SK-N-SH (cell line): ENCODE results near the gene LRRC15. TPM values are rescaled to one million over a fixed set of nuclear protein-coding genes. Genes with fewer than 3 reads are reported as not detected.

Experiments used
- CTCF ChIA-PET: fragments of 300-600, 350-600 bp; formaldehyde crosslinking; extraction: SDS; loops from one replicate; lab custom pipeline; 2021; lab: Yijun Ruan, JAX
- POLR2A ChIA-PET: fragments of 350-600 bp; sonication (Branson Sonifier 250); formaldehyde crosslinking; extraction: SDS; loops from one replicate; lab custom pipeline; 2020; ENCODE audit warnings: antibody characterized with exemption, inconsistent platforms; lab: Yijun Ruan, JAX
- DNase-seq: peaks from one replicate; pipeline ENCODE4 v3.0.0; 2012
- H2AFZ ChIP-seq: fragments of 200-600 bp; sonication (generic); 2 replicates; pipeline ENCODE4 v1.8.1; 2016; ENCODE audit warnings: antibody characterized with exemption, mild to moderate bottlenecking, low read depth
- H3F3A ChIP-seq: fragments of 200-600 bp; sonication (generic); replicated peaks from 2 replicates; pipeline ENCODE3; 2016; ENCODE audit warnings: antibody characterized with exemption, mild to moderate bottlenecking; ENCODE audit not compliant: insufficient read depth
- H3K27ac ChIP-seq, 2 experiments: fragments of 200-500 bp in 1 of 2; fragments of 200-600 bp in 1 of 2; sonication (Bioruptor generic) in 1 of 2; sonication (generic), shearing (Covaris generic) in 1 of 2; 2 replicates each; pipeline versions ENCODE4 v1.5.1 to v1.6.1; 2014 to 2016; ENCODE audit warnings: low read depth in 2 of 2, inconsistent platforms in 1 of 2, low read length in 1 of 2, mild to moderate bottlenecking in 1 of 2, mixed read lengths in 1 of 2
- H3K27me3 ChIP-seq: fragments of 200-600 bp; sonication (generic), shearing (Covaris generic); 2 replicates; pipeline ENCODE4 v1.6.1; 2016; ENCODE audit warnings: mixed run types; ENCODE audit not compliant: insufficient read depth
- H3K36me3 ChIP-seq, 2 experiments: fragments of 200-500 bp in 1 of 2; fragments of 200-600 bp in 1 of 2; sonication (Bioruptor generic) in 1 of 2; sonication (generic) in 1 of 2; replicated peaks in 1 of 2; 2 replicates each; pipeline versions ENCODE3 to v1.5.1; 2014 to 2016; ENCODE audit warnings: low read length in 1 of 2, mild to moderate bottlenecking in 1 of 2; ENCODE audit not compliant: insufficient read depth in 2 of 2, control insufficient read depth in 1 of 2
- H3K4me1 ChIP-seq, 2 experiments: fragments of 200-500 bp in 1 of 2; fragments of 200-600 bp in 1 of 2; sonication (Bioruptor generic) in 1 of 2; sonication (generic), shearing (Covaris generic) in 1 of 2; 2 replicates each; pipeline versions ENCODE4 v1.5.1 to v1.6.1; 2014 to 2016; ENCODE audit warnings: low read depth in 1 of 2, low read length in 1 of 2, mixed run types in 1 of 2; ENCODE audit not compliant: insufficient read depth in 2 of 2, control insufficient read depth in 1 of 2
- H3K4me2 ChIP-seq: fragments of 200-600 bp; sonication (generic), shearing (Covaris generic); 2 replicates; pipeline ENCODE4 v1.6.1; 2017; ENCODE audit warnings: mixed run types
- H3K4me3 ChIP-seq, 2 experiments: fragments of 200-500 bp in 1 of 2; fragments of 200-600 bp in 1 of 2; sonication (Bioruptor generic) in 1 of 2; sonication (generic), shearing (Covaris generic) in 1 of 2; 2 replicates each; pipeline versions ENCODE4 v1.5.1 to v1.8.1; 2014 to 2016; ENCODE audit warnings: low read depth in 2 of 2, inconsistent platforms in 1 of 2, low read length in 1 of 2, mild to moderate bottlenecking in 1 of 2, mixed read lengths in 1 of 2, moderate library complexity in 1 of 2
- H3K79me2 ChIP-seq: fragments of 200-600 bp; sonication (generic); 2 replicates; pipeline ENCODE4 v1.8.1; 2017; ENCODE audit warnings: mild to moderate bottlenecking; ENCODE audit not compliant: insufficient read depth
- H3K9ac ChIP-seq: fragments of 200-600 bp; sonication (generic); 2 replicates; pipeline ENCODE4 v1.6.1; 2017; ENCODE audit warnings: mixed run types
- H3K9me2 ChIP-seq: fragments of 200-600 bp; sonication (generic); 2 replicates; pipeline ENCODE4 v1.6.1; 2017; ENCODE audit warnings: mixed run types
- H3K9me3 ChIP-seq: fragments of 200-600 bp; sonication (generic); 2 replicates; pipeline ENCODE4 v1.6.1; 2017; ENCODE audit warnings: mixed run types, mild to moderate bottlenecking, moderate library complexity
- H4K20me1 ChIP-seq: fragments of 200-600 bp; sonication (generic); 2 replicates; pipeline ENCODE4 v1.6.1; 2017; ENCODE audit warnings: mild to moderate bottlenecking, mixed run types; ENCODE audit not compliant: insufficient read depth
- CHD2 ChIP-seq: fragments of 150-350 bp; IDR thresholded peaks from 2 replicates; pipeline ENCODE4 v1.6.1; 2018; ENCODE audit warnings: low read length; ENCODE audit not compliant: partially characterized antibody
- CTCF ChIP-seq: fragments of 200-600 bp; sonication (generic); IDR thresholded peaks from 2 replicates; pipeline ENCODE4 v1.6.1; 2017; ENCODE audit warnings: antibody characterized with exemption, mild to moderate bottlenecking, moderate library complexity
- EP300 ChIP-seq, 2 experiments: IDR thresholded peaks; 2 replicates each; pipeline versions ENCODE4 v1.4.0 to v1.6.1; 2012; ENCODE audit warnings: borderline replicate concordance in 1 of 2, low read depth in 1 of 2, low read length in 1 of 2
- EZH2phosphoT487 ChIP-seq: fragments of 200-600 bp; sonication (generic); IDR thresholded peaks from 2 replicates; pipeline ENCODE4 v1.6.1; 2017; ENCODE audit warnings: low read depth, mixed run types, mild to moderate bottlenecking, antibody characterized with exemption, moderate library complexity, borderline replicate concordance
- FOXJ3 ChIP-seq: sonication (generic); formaldehyde crosslinking; IDR thresholded peaks from 2 replicates; pipeline ENCODE4 v1.5.1; 2020; ENCODE audit warnings: mild to moderate bottlenecking, missing genetic modification reagents
- FOXM1 ChIP-seq: IDR thresholded peaks from 2 replicates; pipeline ENCODE4 v1.4.0; 2012; ENCODE audit warnings: low read depth, mild to moderate bottlenecking
- GABPA ChIP-seq: IDR thresholded peaks from 2 replicates; pipeline ENCODE4 v1.4.0; 2012; ENCODE audit warnings: low read depth, mild to moderate bottlenecking
- IRF3 ChIP-seq: fragments of 150-350 bp; IDR thresholded peaks from 2 replicates; pipeline ENCODE4 v1.6.1; 2016; ENCODE audit warnings: mild to moderate bottlenecking, low read depth, low read length
- JUND ChIP-seq: IDR thresholded peaks from 2 replicates; pipeline ENCODE4 v1.4.0; 2012
- MEF2A ChIP-seq: IDR thresholded peaks from 2 replicates; pipeline ENCODE4 v1.4.0; 2012; ENCODE audit warnings: low read depth, borderline replicate concordance
- MXI1 ChIP-seq: IDR thresholded peaks from 2 replicates; pipeline ENCODE4 v1.6.1; 2012; ENCODE audit warnings: mild to moderate bottlenecking, low read depth, low read length, improper control_type of control experiment
- NFIC ChIP-seq: IDR thresholded peaks from 2 replicates; pipeline ENCODE4 v1.4.0; 2012; ENCODE audit warnings: borderline replicate concordance
- NRF1 ChIP-seq: IDR thresholded peaks from 2 replicates; pipeline ENCODE4 v1.6.1; 2012; ENCODE audit warnings: low read depth, mild to moderate bottlenecking, low read length
- PBX3 ChIP-seq: IDR thresholded peaks from 2 replicates; pipeline ENCODE4; 2012
- POLR2AphosphoS5 ChIP-seq: IDR thresholded peaks from 2 replicates; pipeline ENCODE4 v1.6.1; 2012; ENCODE audit warnings: low read depth, low read length
- RCOR1 ChIP-seq: fragments of 150-350 bp; IDR thresholded peaks from 2 replicates; pipeline ENCODE4 v1.6.1; 2017; ENCODE audit warnings: antibody characterized with exemption, low read length
- RXRA ChIP-seq: IDR thresholded peaks from 2 replicates; pipeline ENCODE4 v1.4.0; 2012; ENCODE audit warnings: low read depth, mild to moderate bottlenecking, borderline replicate concordance
- SMC3 ChIP-seq: IDR thresholded peaks from 2 replicates; pipeline ENCODE4 v1.6.1; 2012; ENCODE audit warnings: low read depth, low read length, improper control_type of control experiment
- TCF12 ChIP-seq: IDR thresholded peaks from 2 replicates; pipeline ENCODE4 v1.4.0; 2012
- TEAD4 ChIP-seq: IDR thresholded peaks from 2 replicates; pipeline ENCODE4 v1.4.0; 2012; ENCODE audit warnings: mild to moderate bottlenecking, borderline replicate concordance; ENCODE audit not compliant: insufficient read depth
- USF2 ChIP-seq: fragments of 150-350 bp; IDR thresholded peaks from 2 replicates; pipeline ENCODE4 v1.6.1; 2017; ENCODE audit warnings: antibody characterized with exemption, low read length, low read depth, borderline replicate concordance
- YY1 ChIP-seq: IDR thresholded peaks from 2 replicates; pipeline ENCODE4 v1.4.0; 2012; ENCODE audit warnings: low read depth, mild to moderate bottlenecking
- whole genome bisulfite sequencing: methylation state at CpG from one replicate; pipeline ENCODE4 v1.1.6; 2017; ENCODE audit warnings: low lambda C conversion rate; 5-methylcytosine and 5-hydroxymethylcytosine counted together
- polyA plus RNA-seq, 3 experiments: library from polyadenylated mRNA; depleted of rRNA; stranded (reverse); fragments of >200 nt; gene quantifications; 2 replicates each; pipeline ENCODE4 v1.2.3, GENCODE V29; 2012

Gene LRRC15
- polyA plus RNA-seq, 1 of the 3 experiments (the other 2 are of a cell fraction) = 0.02 TPM

- ChIA-PET POLR2A (interaction anchor here (0.5 to 1.3 kb wide), 3 partner anchors 10 to 134 kb away, joined by 3 to 4 read pairs (median 3); no protein-coding TSS in a partner anchor), CTCF (interaction anchor here (0.7 to 18.8 kb wide), 13 partner anchors 8 to 556 kb away, joined by 3 to 326 read pairs (median 4); partner anchors contain the start of gene GP5)
- H3F3A ChIP-seq = no peaks in the 10 kb centered on the region
- H3K27me3 ChIP-seq = no peaks in the 10 kb centered on the region
- no peak overlapping the region for H3K9ac ChIP-seq
- H3K4me1 ChIP-seq = peaks cover 5 to 30% of the 10 kb centered on the region in 2 experiments; a peak in 2 of 4 replicates
- no peak overlapping the region; a peak in 1 of 4 replicates for H3K27ac ChIP-seq
- H3K79me2 ChIP-seq = no peaks in the 10 kb centered on the region
- H3K36me3 ChIP-seq = no peaks in the 10 kb centered on the region
- no peaks in the 10 kb centered on the region for H3K9me2 ChIP-seq
- no peak overlapping the region for H3K4me3 ChIP-seq
- H3K9me3 ChIP-seq = no peaks in the 10 kb centered on the region
- no peak overlapping the region for H2AFZ ChIP-seq
- 84% methylated on average over 17 of the region's 17 CpGs for WGBS
- TF ChIP-seq GABPA (no peak), RCOR1 (no peak), MXI1 (no peak), TCF12 (no peak), IRF3 (no peak), FOXJ3 (no peak), FOXM1 (no peak), CTCF (no peak), TEAD4 (no peak), RXRA (no peak), JUND (no peak)
- H3K4me2 ChIP-seq = no peak overlapping the region
- H4K20me1 ChIP-seq = no peaks in the 10 kb centered on the region
- peak; percentile 53 for DNase-seq
These were observed 32.8 kb downstream of the LRRC15 start for GRCh38 chr3:194336601-194337355.

GRCh38 chr3:194333981-194334320, 35.6 kb downstream of the LRRC15 start:
- Histone ChIP-seq H4K20me1 (no peaks in the 10 kb centered on the region), H3K4me2 (no peak overlapping the region), H3K9me2 (no peaks in the 10 kb centered on the region), H3K4me1 (peaks cover 5 to 37% of the 10 kb centered on the region in 2 experiments; a peak in 2 of 4 replicates), H3K27ac (no peak overlapping the region), H2AFZ (no peak overlapping the region), H3K9ac (no peak overlapping the region), H3K79me2 (no peaks in the 10 kb centered on the region), H3K9me3 (no peaks in the 10 kb centered on the region), H3K27me3 (no peaks in the 10 kb centered on the region), H3K36me3 (no peaks in the 10 kb centered on the region), H3F3A (no peaks in the 10 kb centered on the region), H3K4me3 (peak overlapping the region in 1 of 2 experiments; percentile 59; a peak in 1 of 4 replicates)
- DNase-seq = no peak
- whole genome bisulfite sequencing = 37% methylated on average over 15 of the region's 15 CpGs
- CTCF ChIA-PET = interaction anchor here (0.6 to 18.8 kb wide), 45 partner anchors 8 to 672 kb away, joined by 3 to 326 read pairs (median 4); partner anchors contain the start of genes CPN2, GP5 and LSG1
- TF ChIP-seq NFIC = no peak
- no peak for TF ChIP-seq SMC3
- no peak for TF ChIP-seq EZH2phosphoT487
- TF ChIP-seq RCOR1 = no peak
- TF ChIP-seq YY1 = no peak
- TF ChIP-seq MEF2A = no peak
- TF ChIP-seq NRF1 = no peak
- TF ChIP-seq MXI1 = no peak
- no peak for TF ChIP-seq USF2
- TF ChIP-seq CHD2 = no peak
- TF ChIP-seq FOXM1 = no peak
- TF ChIP-seq EP300 (IDR thresholded peaks at IDR 0.05; ENCODE audit: borderline replicate concordance in 1 of 2, low read depth in 1 of 2, low read length in 1 of 2) = no peak
- TF ChIP-seq GABPA = no peak
- no peak for TF ChIP-seq RXRA
- no peak for TF ChIP-seq TCF12
- no peak for TF ChIP-seq FOXJ3
- TF ChIP-seq POLR2AphosphoS5 = no peak
- TF ChIP-seq PBX3 = no peak
- POLR2A ChIA-PET = interaction anchor here (1.9 kb wide), 1 partner anchor 73 kb away, joined by 6 read pairs; no protein-coding TSS in a partner anchor
